Naive B cell (primary cell): ENCODE measurements around the gene NCKAP5. TPM values are rescaled to one million over a fixed set of nuclear protein-coding genes. Genes with fewer than 3 reads are reported as not detected.

Experiments used
- ATAC-seq, 2 donors: fragments of 150-1000 bp; cut with Tn5 transposase; 2 replicates each; pipeline ENCODE4 v1.10.0; 2021; ENCODE audit warnings: low read depth in 2 of 2, mild to moderate bottlenecking in 2 of 2, moderate library complexity in 2 of 2
- DNase-seq: peaks from one replicate; pipeline ENCODE4 v3.0.0; 2022
- H3K27ac Mint-ChIP-seq, 6 donors: one replicate each; pipeline ENCODE4 v1.8.0; 2020 to 2022; ENCODE audit warnings: mild to moderate bottlenecking in 6 of 6, mixed read lengths in 6 of 6, moderate library complexity in 5 of 6, inconsistent platforms in 2 of 6
- H3K27me3 Mint-ChIP-seq, 3 donors: one replicate each; pipeline ENCODE4 v1.8.0; 2021 to 2022; ENCODE audit warnings: mixed read lengths in 3 of 3, mild to moderate bottlenecking in 1 of 3
- H3K36me3 Mint-ChIP-seq, 2 donors: one replicate each; pipeline ENCODE4 v1.8.0; 2020 to 2022; ENCODE audit warnings: mixed read lengths in 2 of 2, inconsistent platforms in 1 of 2, mild to moderate bottlenecking in 1 of 2
- H3K4me1 Mint-ChIP-seq, 3 donors: one replicate each; pipeline ENCODE4 v1.8.0; 2020 to 2022; ENCODE audit warnings: mixed read lengths in 3 of 3, inconsistent platforms in 1 of 3, mild to moderate bottlenecking in 1 of 3, moderate library complexity in 1 of 3
- H3K4me3 Mint-ChIP-seq, 8 donors: one replicate each; pipeline ENCODE4 v1.8.0; 2020 to 2022; ENCODE audit warnings: mild to moderate bottlenecking in 8 of 8, mixed read lengths in 8 of 8, moderate library complexity in 8 of 8, inconsistent platforms in 2 of 8
- H3K9me3 Mint-ChIP-seq, 7 donors: one replicate each; pipeline ENCODE4 v1.8.0; 2020 to 2022; ENCODE audit warnings: mixed read lengths in 7 of 7, mild to moderate bottlenecking in 5 of 7, inconsistent platforms in 2 of 7, moderate library complexity in 1 of 7
- polyA plus RNA-seq, 6 donors: library from polyadenylated mRNA; unstranded; fragments of 300-500 nt; fragmentation: Illumina TruSeq; gene quantifications; one replicate each; pipeline ENCODE4 v1.2.3, GENCODE V29; 2021; ENCODE audit warnings: low read depth in 6 of 6

The NCKAP5 gene
- polyA plus RNA-seq, 6 donors from 2014 or later = 0.10 to 0.21 TPM; not detected in 4

GRCh38 chr2:133378386-133378785 is 189.9 kb downstream of the NCKAP5 start:
- Mint-ChIP-seq H3K36me3 (no peaks in the 10 kb centered on the region), H3K4me1 (no peaks in the 10 kb centered on the region), H3K27ac (no peak overlapping the region), H3K27me3 (no peaks in the 10 kb centered on the region), H3K9me3 (peaks cover 0 to 14% (median 6%) of the 10 kb centered on the region in 7 donors), H3K4me3 (no peak overlapping the region)
- no peak for ATAC-seq
- no peak for DNase-seq

DNA sequence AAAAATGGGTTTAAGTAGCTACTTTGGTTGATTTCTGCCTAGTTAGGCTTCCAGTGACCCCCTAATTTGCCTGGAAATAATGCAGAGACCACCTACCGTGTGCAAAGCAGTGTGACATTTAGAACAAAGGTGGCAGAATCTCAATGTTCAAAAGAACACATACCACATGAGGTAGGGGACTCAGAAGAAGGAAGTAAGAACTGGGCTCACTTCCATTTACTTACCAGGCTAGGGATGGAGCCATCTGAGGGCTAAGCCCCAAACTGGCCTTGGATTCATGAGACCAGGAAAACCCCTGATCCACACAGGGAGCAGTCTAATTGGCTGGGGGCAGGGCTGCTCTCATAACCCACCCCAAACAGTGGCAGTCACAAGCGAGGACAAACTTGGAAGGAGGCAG is 190.7 kb downstream of the NCKAP5 start:
- Mint-ChIP-seq H3K27me3 (no peaks in the 10 kb centered on the region), H3K4me3 (no peak overlapping the region), H3K27ac (no peak overlapping the region), H3K36me3 (no peaks in the 10 kb centered on the region), H3K9me3 (peaks cover 0 to 14% (median 6%) of the 10 kb centered on the region in 7 donors), H3K4me1 (no peaks in the 10 kb centered on the region)
- DNase-seq = no peak
- no peak for ATAC-seq

GRCh38 chr2:133377021-133377481 is 191.2 kb downstream of the NCKAP5 start:
- H3K27me3 Mint-ChIP-seq = no peaks in the 10 kb centered on the region
- no peaks in the 10 kb centered on the region for H3K36me3 Mint-ChIP-seq
- H3K4me3 Mint-ChIP-seq = no peak overlapping the region
- H3K9me3 Mint-ChIP-seq = peaks cover under 1 to 10% (median 4%) of the 10 kb centered on the region in 7 donors
- H3K4me1 Mint-ChIP-seq = no peaks in the 10 kb centered on the region
- no peak overlapping the region for H3K27ac Mint-ChIP-seq
- DNase-seq = no peak
- ATAC-seq = no peak

- DNase-seq (no peak), ATAC-seq (no peak)
- Mint-ChIP-seq H3K4me1 (no peaks in the 10 kb centered on the region), H3K27me3 (no peaks in the 10 kb centered on the region), H3K4me3 (no peak overlapping the region), H3K9me3 (peaks cover 3 to 8% (median 4%) of the 10 kb centered on the region in 7 donors), H3K27ac (no peak overlapping the region), H3K36me3 (no peaks in the 10 kb centered on the region)
These were observed 193.5 kb downstream of the NCKAP5 start for GRCh38 chr2:133374781-133375180.

- DNase-seq = no peak
- Mint-ChIP-seq H3K4me3 (no peak overlapping the region), H3K4me1 (no peaks in the 10 kb centered on the region), H3K9me3 (peaks cover under 1 to 7% (median 4%) of the 10 kb centered on the region in 7 donors), H3K27ac (no peak overlapping the region), H3K36me3 (no peaks in the 10 kb centered on the region), H3K27me3 (no peaks in the 10 kb centered on the region)
- no peak for ATAC-seq
These were observed 197.0 kb downstream of the NCKAP5 start for GRCh38 chr2:133371286-133371685.

DNA sequence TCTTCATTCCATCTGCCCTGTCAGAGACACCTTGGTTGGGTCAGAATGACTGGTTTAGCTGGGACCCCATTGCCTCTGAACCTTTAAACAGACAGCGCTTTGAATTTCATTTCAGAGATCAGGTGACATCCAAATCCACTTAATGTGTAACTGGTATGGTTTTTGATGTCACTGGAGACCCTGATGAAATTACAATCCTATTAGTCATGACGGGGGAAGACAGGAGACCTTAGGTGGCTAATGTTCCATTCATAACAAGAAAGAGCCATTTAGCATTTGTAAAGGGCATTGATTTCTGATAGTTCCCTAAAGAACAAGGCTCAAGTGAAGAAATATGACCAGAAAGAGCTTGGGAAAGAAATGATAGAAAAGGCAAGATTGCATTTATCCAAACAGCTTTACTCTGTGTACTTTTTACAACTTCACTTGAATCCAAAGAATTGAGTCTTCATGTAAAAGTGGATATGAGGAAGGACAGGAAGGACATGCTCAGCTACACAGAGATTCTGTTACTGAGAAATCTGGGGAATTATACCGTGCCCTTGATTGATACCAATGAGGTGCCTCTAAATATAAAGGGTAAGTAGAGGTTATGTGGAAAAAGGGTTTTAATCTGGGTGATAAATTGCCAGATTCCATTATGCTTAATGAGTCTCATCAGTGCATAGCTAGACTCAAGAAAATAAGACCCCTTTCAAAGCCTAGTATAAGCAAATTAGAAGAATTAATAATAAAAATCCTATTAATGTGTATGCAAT is 198.2 kb downstream of the NCKAP5 start:
- Mint-ChIP-seq H3K9me3 (peaks cover 0 to 6% (median 3%) of the 10 kb centered on the region in 7 donors), H3K27ac (no peak overlapping the region), H3K36me3 (no peaks in the 10 kb centered on the region), H3K4me3 (no peak overlapping the region), H3K4me1 (no peaks in the 10 kb centered on the region), H3K27me3 (no peaks in the 10 kb centered on the region)
- no peak for DNase-seq
- no peak for ATAC-seq

DNA sequence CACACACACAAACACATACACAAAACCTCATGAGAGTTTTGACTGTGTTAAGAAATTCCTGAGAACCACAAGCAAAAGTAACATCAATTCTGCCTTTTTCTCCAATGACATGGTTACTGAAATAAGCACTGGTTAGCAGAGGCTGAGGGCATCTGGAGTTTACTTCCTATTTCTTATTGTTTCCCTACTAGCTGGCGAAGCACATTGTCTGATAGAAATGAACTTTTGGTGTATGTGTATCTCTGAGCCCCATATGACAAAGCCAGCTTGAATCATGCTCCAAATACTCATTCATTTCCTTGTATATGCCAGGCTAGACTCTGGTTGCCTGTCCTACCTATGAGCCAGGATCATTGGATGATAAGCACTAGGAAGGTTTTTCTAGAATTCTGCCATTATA is 203.1 kb downstream of the NCKAP5 start:
- Mint-ChIP-seq H3K27ac (no peak overlapping the region), H3K4me3 (no peak overlapping the region), H3K27me3 (no peaks in the 10 kb centered on the region), H3K4me1 (no peaks in the 10 kb centered on the region), H3K9me3 (peaks cover 0 to 3% (median 1%) of the 10 kb centered on the region in 7 donors), H3K36me3 (no peaks in the 10 kb centered on the region)
- ATAC-seq (no peak), DNase-seq (no peak)

- H3K9me3 Mint-ChIP-seq = peaks cover 0 to 4% (median 0%) of the 10 kb centered on the region in 7 donors
- no peak overlapping the region for H3K4me3 Mint-ChIP-seq
- no peaks in the 10 kb centered on the region for H3K36me3 Mint-ChIP-seq
- no peaks in the 10 kb centered on the region for H3K27me3 Mint-ChIP-seq
- H3K4me1 Mint-ChIP-seq = no peaks in the 10 kb centered on the region
- DNase-seq (no peak), ATAC-seq (no peak)
- peak overlapping the region in 1 of 6 donors; percentile 33 for H3K27ac Mint-ChIP-seq
These were observed 203.6 kb downstream of the NCKAP5 start for GRCh38 chr2:133364636-133365035.

DNA sequence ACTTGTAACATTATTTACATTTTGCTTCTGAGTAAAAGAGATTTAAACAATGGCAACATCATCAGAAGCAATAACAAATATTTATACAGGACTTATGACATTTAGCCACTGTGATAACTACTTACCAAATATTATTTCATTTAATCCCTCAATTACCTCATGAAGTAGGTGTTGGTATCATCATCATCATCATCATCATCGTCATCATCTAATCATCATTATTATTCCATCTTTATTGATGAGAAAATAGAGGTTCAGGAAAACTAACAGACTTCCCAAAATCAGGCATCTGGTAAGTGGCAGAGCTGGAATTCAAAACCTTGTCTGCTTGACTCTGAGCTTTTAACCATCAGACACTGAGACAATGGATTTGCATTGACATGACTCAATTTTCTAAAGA is 204.4 kb downstream of the NCKAP5 start:
- Mint-ChIP-seq H3K36me3 (no peaks in the 10 kb centered on the region), H3K27me3 (no peaks in the 10 kb centered on the region)
- ATAC-seq = no peak

DNA sequence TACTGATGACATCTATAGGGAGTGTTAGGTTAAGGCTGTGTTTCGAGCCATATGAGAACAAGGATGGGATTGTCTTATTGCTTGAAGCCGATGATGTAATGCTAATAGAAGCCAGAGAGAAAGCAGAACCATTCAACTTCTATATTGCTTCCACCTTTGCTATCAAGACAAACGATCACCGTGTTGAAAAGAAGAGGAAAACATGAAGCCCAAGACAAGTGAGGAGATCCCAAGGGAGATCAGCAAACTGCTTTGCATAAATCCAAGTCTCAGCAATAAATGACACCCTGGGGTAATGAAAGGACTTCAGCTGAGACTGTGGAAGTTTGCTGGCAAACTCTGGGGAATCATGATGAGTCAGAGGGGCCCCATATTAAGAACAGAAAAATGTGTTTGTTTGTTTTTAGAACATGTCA is 206.2 kb downstream of the NCKAP5 start:
- Mint-ChIP-seq H3K4me3 (no peak overlapping the region), H3K27ac (no peak overlapping the region), H3K36me3 (no peaks in the 10 kb centered on the region), H3K27me3 (no peaks in the 10 kb centered on the region), H3K9me3 (peaks cover 0 to 4% (median 0%) of the 10 kb centered on the region in 7 donors), H3K4me1 (no peaks in the 10 kb centered on the region)
- DNase-seq = no peak
- ATAC-seq = no peak

More for the DNA sequence above, 204.4 kb downstream of the NCKAP5 start:
- H3K27ac Mint-ChIP-seq = no peak overlapping the region
- H3K9me3 Mint-ChIP-seq = peaks cover 0 to 4% (median 0%) of the 10 kb centered on the region in 7 donors
- no peaks in the 10 kb centered on the region for H3K4me1 Mint-ChIP-seq
- DNase-seq = no peak
- H3K4me3 Mint-ChIP-seq = no peak overlapping the region

DNA sequence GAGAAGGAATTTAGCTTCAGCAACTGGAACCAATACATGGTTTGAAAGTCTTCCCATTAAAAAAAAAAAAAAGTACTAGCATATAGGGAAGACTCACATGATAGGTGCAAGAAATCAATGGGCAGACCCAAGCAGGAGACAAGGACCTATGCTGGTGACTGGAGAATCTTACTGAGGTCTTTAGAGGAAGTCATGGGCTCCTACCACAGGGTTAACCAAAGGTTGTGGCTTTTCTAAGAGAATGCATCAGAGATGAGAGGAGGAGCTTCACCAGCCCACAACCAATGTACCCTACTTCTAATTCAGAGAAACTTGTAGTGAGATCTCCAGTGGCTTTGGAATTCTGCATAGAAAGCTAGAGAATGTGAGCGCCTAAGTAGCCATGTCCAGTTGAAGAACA is 207.4 kb downstream of the NCKAP5 start:
- Mint-ChIP-seq H3K27me3 (no peaks in the 10 kb centered on the region), H3K4me1 (no peaks in the 10 kb centered on the region), H3K27ac (peak overlapping the region in 1 of 6 donors; percentile 4), H3K4me3 (no peak overlapping the region), H3K9me3 (peaks cover 0 to 4% (median 0%) of the 10 kb centered on the region in 7 donors), H3K36me3 (no peaks in the 10 kb centered on the region)
- ATAC-seq (no peak), DNase-seq (no peak)

- no peak for DNase-seq
- no peak overlapping the region for H3K4me3 Mint-ChIP-seq
- ATAC-seq = no peak
- no peaks in the 10 kb centered on the region for H3K27me3 Mint-ChIP-seq
- H3K36me3 Mint-ChIP-seq = no peaks in the 10 kb centered on the region
- H3K9me3 Mint-ChIP-seq = peaks cover 0 to 4% (median 0%) of the 10 kb centered on the region in 7 donors
- no peaks in the 10 kb centered on the region for H3K4me1 Mint-ChIP-seq
- H3K27ac Mint-ChIP-seq = no peak overlapping the region
These were observed 208.1 kb downstream of the NCKAP5 start for GRCh38 chr2:133360190-133360589.

DNA sequence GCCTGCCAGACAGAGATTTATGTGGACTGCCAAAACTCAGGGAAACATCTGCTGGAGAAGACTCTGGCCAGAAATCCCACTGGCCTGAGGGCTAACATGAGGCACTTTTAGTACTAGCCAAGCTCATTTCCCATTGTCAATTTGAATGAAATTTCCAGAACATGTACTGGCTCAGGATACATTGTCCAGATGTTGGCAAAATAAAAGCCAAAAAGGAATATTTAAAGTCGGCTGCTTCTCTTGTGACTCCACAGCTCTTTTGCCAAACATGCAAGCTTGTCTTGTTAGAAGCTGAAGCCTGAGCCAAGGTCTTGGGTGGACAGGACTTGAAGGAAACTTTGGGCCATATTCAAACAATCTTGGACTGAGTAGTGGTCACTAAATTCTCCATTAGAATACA is 215.5 kb downstream of the NCKAP5 start:
- peaks cover 0 to 6% (median 0%) of the 10 kb centered on the region in 7 donors for H3K9me3 Mint-ChIP-seq
- H3K27me3 Mint-ChIP-seq = peaks cover 0 to 6% (median 0%) of the 10 kb centered on the region in 3 donors
- ATAC-seq (no peak), DNase-seq (no peak)
- H3K36me3 Mint-ChIP-seq = no peaks in the 10 kb centered on the region
- H3K4me3 Mint-ChIP-seq = no peak overlapping the region
- H3K4me1 Mint-ChIP-seq = no peaks in the 10 kb centered on the region
- no peak overlapping the region for H3K27ac Mint-ChIP-seq

DNA sequence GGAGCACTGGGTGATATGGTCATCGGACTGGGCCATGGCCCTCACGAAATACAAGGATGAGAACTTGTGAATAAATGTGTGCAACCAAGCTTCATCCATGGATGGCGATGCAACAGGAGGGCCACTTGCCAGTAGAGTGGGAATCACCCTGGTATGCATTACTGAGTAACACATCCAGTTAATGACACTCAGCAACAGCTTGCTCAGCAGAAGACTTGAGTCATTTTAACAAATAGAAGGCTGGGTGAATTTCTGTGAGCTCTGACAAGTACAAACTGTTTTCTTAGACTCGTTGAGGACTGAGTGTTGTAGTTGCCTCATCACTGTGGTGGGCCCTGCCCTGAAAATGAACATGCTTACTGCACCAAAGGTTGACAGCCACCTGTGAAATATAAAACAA is 221.6 kb downstream of the NCKAP5 start:
- Mint-ChIP-seq H3K4me1 (no peaks in the 10 kb centered on the region), H3K36me3 (no peaks in the 10 kb centered on the region), H3K9me3 (no peaks in the 10 kb centered on the region), H3K27ac (no peak overlapping the region), H3K4me3 (no peak overlapping the region), H3K27me3 (no peaks in the 10 kb centered on the region)
- no peak for DNase-seq
- no peak for ATAC-seq
